Measurements from ENCODE around the gene GLMN. TPM values are rescaled to one million over a fixed set of nuclear protein-coding genes. Genes with fewer than 3 reads are reported as not detected.
A peak's percentile ranks its signal among the peaks of the same experiment; 100 is the strongest.
"Not testable (repeated sequence)": the region's sequence is repeated elsewhere in the genome, so short reads cannot be mapped to it uniquely, and the experiment has no call there.

Gene GLMN
- total RNA-seq, 1 donor from 2014 or later, result 8.0 TPM

GRCh38 chr1:92291372-92291999 is 7.3 kb downstream of the GLMN start:
- no peaks in the 10 kb centered on the region for H3K27me3 Mint-ChIP-seq (ENCODE audit: low read depth)
- no peaks in the 10 kb centered on the region for H3K9me3 Mint-ChIP-seq (ENCODE audit: low read depth)
- peak; percentile 92 for TF ChIP-seq CTCF (IDR thresholded peaks at IDR 0.05)
- H3K4me3 Mint-ChIP-seq (ENCODE audit: unreplicated experiment), result no peak overlapping the region
- H3K36me3 Mint-ChIP-seq (ENCODE audit: low read depth), result peaks cover 14% of the 10 kb centered on the region
- peaks cover 4% of the 10 kb centered on the region for H3K4me1 Mint-ChIP-seq (ENCODE audit: low read depth)
- H3K27ac Mint-ChIP-seq (ENCODE audit: unreplicated experiment), result no peak overlapping the region
- no peak for DNase-seq (ENCODE audit: low spot score)

GRCh38 chr1:92281411-92281810 is 17.4 kb downstream of the GLMN start:
- Mint-ChIP-seq H3K9me3 (ENCODE audit: low read depth) (peaks cover 13% of the 10 kb centered on the region), H3K36me3 (ENCODE audit: low read depth) (peaks cover 52% of the 10 kb centered on the region)
- H3K4me1 Mint-ChIP-seq (ENCODE audit: low read depth); DNase-seq (ENCODE audit: low spot score); H3K4me3 Mint-ChIP-seq (ENCODE audit: unreplicated experiment); H3K27ac Mint-ChIP-seq (ENCODE audit: unreplicated experiment); H3K27me3 Mint-ChIP-seq (ENCODE audit: low read depth): not testable (repeated sequence)

GRCh38 chr1:92279781-92280180 is 19.0 kb downstream of the GLMN start:
- H3K27me3 Mint-ChIP-seq (ENCODE audit: low read depth); H3K27ac Mint-ChIP-seq (ENCODE audit: unreplicated experiment); H3K4me1 Mint-ChIP-seq (ENCODE audit: low read depth); DNase-seq (ENCODE audit: low spot score); H3K4me3 Mint-ChIP-seq (ENCODE audit: unreplicated experiment): not testable (repeated sequence)
- H3K9me3 Mint-ChIP-seq (ENCODE audit: low read depth), result peaks cover 13% of the 10 kb centered on the region
- peaks cover 46% of the 10 kb centered on the region for H3K36me3 Mint-ChIP-seq (ENCODE audit: low read depth)

GRCh38 chr1:92277105-92277723 is 21.6 kb downstream of the GLMN start:
- H3K4me3 Mint-ChIP-seq (ENCODE audit: unreplicated experiment), result no peak overlapping the region
- no peak for TF ChIP-seq CTCF (IDR thresholded peaks at IDR 0.05)
- H3K27me3 Mint-ChIP-seq (ENCODE audit: low read depth), result no peaks in the 10 kb centered on the region
- H3K9me3 Mint-ChIP-seq (ENCODE audit: low read depth), result peaks cover 10% of the 10 kb centered on the region
- H3K4me1 Mint-ChIP-seq (ENCODE audit: low read depth), result peaks cover 6% of the 10 kb centered on the region
- peak overlapping the region; percentile 0 for H3K27ac Mint-ChIP-seq (ENCODE audit: unreplicated experiment)
- peaks cover 31% of the 10 kb centered on the region for H3K36me3 Mint-ChIP-seq (ENCODE audit: low read depth)
- DNase-seq (ENCODE audit: low spot score), result no peak

GRCh38 chr1:92276082-92276481 is 22.7 kb downstream of the GLMN start:
- no peak for TF ChIP-seq CTCF (IDR thresholded peaks at IDR 0.05)
- H3K4me3 Mint-ChIP-seq (ENCODE audit: unreplicated experiment), result no peak overlapping the region
- peaks cover 3% of the 10 kb centered on the region for H3K9me3 Mint-ChIP-seq (ENCODE audit: low read depth)
- H3K27me3 Mint-ChIP-seq (ENCODE audit: low read depth), result no peaks in the 10 kb centered on the region
- H3K27ac Mint-ChIP-seq (ENCODE audit: unreplicated experiment), result no peak overlapping the region
- no peak for DNase-seq (ENCODE audit: low spot score)
- H3K4me1 Mint-ChIP-seq (ENCODE audit: low read depth), result peaks cover 6% of the 10 kb centered on the region
- H3K36me3 Mint-ChIP-seq (ENCODE audit: low read depth), result peaks cover 23% of the 10 kb centered on the region

GRCh38 chr1:92274939-92275338 is 23.8 kb downstream of the GLMN start:
- H3K36me3 Mint-ChIP-seq (ENCODE audit: low read depth), result peaks cover 13% of the 10 kb centered on the region
- no peak for TF ChIP-seq CTCF (IDR thresholded peaks at IDR 0.05)
- no peaks in the 10 kb centered on the region for H3K27me3 Mint-ChIP-seq (ENCODE audit: low read depth)
- no peak for DNase-seq (ENCODE audit: low spot score)
- H3K4me3 Mint-ChIP-seq (ENCODE audit: unreplicated experiment), result no peak overlapping the region
- H3K4me1 Mint-ChIP-seq (ENCODE audit: low read depth), result peaks cover 6% of the 10 kb centered on the region
- no peaks in the 10 kb centered on the region for H3K9me3 Mint-ChIP-seq (ENCODE audit: low read depth)
- H3K27ac Mint-ChIP-seq (ENCODE audit: unreplicated experiment), result no peak overlapping the region

Measured in chondrocyte (in vitro differentiated cells).